HG03439 (cell line): ENCODE data around the gene FUT6.
"Not testable (repeated sequence)": the region's sequence is repeated elsewhere in the genome, so short reads cannot be mapped to it uniquely, and the experiment has no call there.

Experiments
- ATAC-seq: cut with Tn5 transposase; IDR thresholded peaks from one replicate; pipeline ENCODE4 v1.9.1; 2021; ENCODE audit warnings: mild to moderate bottlenecking, moderate library complexity; ENCODE audit not compliant: unreplicated experiment

FUT6 gene

GRCh38 chr19:5863030-5863665 lies 23.6 kb upstream of the FUT6 start:
- ATAC-seq, result no peak

GRCh38 chr19:5857203-5858081 lies 17.9 kb upstream of the FUT6 start:
- ATAC-seq, result no peak

GRCh38 chr19:5855151-5855550 lies 15.6 kb upstream of the FUT6 start:
- ATAC-seq, result not testable (repeated sequence)

GRCh38 chr19:5854121-5854520 lies 14.6 kb upstream of the FUT6 start:
- ATAC-seq, result not testable (repeated sequence)

GRCh38 chr19:5851302-5851701 lies 11.8 kb upstream of the FUT6 start, which contains the start of gene FUT3:
Gene FUT3, minus strand, starts transcription at chr19:5851449.
- no peak for ATAC-seq

- no peak for ATAC-seq
Measured at GRCh38 chr19:5850743-5851293, 11.3 kb upstream of the FUT6 start.

- ATAC-seq, result no peak
Measured at GRCh38 chr19:5850189-5850588, 10.7 kb upstream of the FUT6 start.

GRCh38 chr19:5848621-5849020 lies 9.1 kb upstream of the FUT6 start:
- ATAC-seq, result not testable (repeated sequence)

GRCh38 chr19:5847846-5848245 lies 8.3 kb upstream of the FUT6 start:
- ATAC-seq, result not testable (repeated sequence)

GRCh38 chr19:5844456-5845433 lies 5.2 kb upstream of the FUT6 start:
- no peak for ATAC-seq

GRCh38 chr19:5843295-5843927 lies 3.9 kb upstream of the FUT6 start:
- no peak for ATAC-seq

- not testable (repeated sequence) for ATAC-seq
Measured at GRCh38 chr19:5841735-5842111, 2.2 kb upstream of the FUT6 start.

- no peak for ATAC-seq
Measured at GRCh38 chr19:5838353-5839064, 993 bp downstream of the FUT6 start.

GRCh38 chr19:5837761-5838352 lies 1.6 kb downstream of the FUT6 start:
- ATAC-seq, result no peak

- ATAC-seq, result no peak
Measured at GRCh38 chr19:5832527-5833216, 6.8 kb downstream of the FUT6 start.

- no peak for ATAC-seq
Measured at GRCh38 chr19:5832061-5832460, 7.4 kb downstream of the FUT6 start.

GRCh38 chr19:5831159-5831558 lies 8.3 kb downstream of the FUT6 start:
- ATAC-seq, result no peak

GRCh38 chr19:5829567-5830310 lies 9.8 kb downstream of the FUT6 start:
- ATAC-seq, result no peak
